ENCODE data around the gene OSBPL8.

DNA sequence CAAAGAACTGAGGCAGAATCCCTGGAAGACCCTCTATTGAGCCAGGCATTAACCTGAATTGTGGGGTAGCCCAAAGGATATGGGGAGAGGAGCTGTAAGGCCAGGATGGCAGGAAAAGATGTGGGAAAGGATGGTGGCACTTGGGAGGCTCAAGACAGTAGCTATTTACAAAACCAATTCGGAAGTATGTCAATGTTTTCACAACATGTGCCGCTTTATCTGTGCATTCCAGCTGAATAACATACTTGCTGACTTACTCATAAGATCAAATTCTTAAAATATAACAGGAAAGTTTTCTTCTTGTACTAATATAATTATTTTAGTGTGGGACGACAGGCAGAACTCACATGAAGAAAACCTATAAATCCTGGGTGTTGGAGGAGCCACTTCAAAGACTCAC is 222.0 kb downstream of the OSBPL8 start:
- TF ChIP-seq, protein P1, sequence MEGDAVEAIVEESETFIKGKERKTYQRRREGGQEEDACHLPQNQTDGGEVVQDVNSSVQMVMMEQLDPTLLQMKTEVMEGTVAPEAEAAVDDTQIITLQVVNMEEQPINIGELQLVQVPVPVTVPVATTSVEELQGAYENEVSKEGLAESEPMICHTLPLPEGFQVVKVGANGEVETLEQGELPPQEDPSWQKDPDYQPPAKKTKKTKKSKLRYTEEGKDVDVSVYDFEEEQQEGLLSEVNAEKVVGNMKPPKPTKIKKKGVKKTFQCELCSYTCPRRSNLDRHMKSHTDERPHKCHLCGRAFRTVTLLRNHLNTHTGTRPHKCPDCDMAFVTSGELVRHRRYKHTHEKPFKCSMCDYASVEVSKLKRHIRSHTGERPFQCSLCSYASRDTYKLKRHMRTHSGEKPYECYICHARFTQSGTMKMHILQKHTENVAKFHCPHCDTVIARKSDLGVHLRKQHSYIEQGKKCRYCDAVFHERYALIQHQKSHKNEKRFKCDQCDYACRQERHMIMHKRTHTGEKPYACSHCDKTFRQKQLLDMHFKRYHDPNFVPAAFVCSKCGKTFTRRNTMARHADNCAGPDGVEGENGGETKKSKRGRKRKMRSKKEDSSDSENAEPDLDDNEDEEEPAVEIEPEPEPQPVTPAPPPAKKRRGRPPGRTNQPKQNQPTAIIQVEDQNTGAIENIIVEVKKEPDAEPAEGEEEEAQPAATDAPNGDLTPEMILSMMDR (IDR thresholded peaks at IDR 0.05; ENCODE audit: insufficient read depth, low read length, poor library complexity, severe bottlenecking), result no peak
- no peak for TF ChIP-seq EZH2phosphoT487 (conservative IDR thresholded peaks at IDR 0.05; ENCODE audit: low read length)
